ENCODE results near the gene ADGRL3. TPM values are rescaled to one million over a fixed set of nuclear protein-coding genes. Genes with fewer than 3 reads are reported as not detected.
A peak's percentile ranks its signal among the peaks of the same experiment; 100 is the strongest.

Gene ADGRL3
- total RNA-seq, 2 donors from 2014 or later, result not detected

GRCh38 chr4:61428950-61429349 lies 228.8 kb downstream of the ADGRL3 start:
- H3K36me3 Mint-ChIP-seq (ENCODE audit: insufficient read depth in 2 of 2), result no peaks in the 10 kb centered on the region
- DNase-seq (no peak), ATAC-seq (replicated peaks in 1 of 2) (no peak)
- no peaks in the 10 kb centered on the region for H3K4me1 Mint-ChIP-seq (ENCODE audit: low read depth)
- H3K9me3 Mint-ChIP-seq, result peaks cover 2 to 8% of the 10 kb centered on the region in 2 donors
- no peak overlapping the region for H3K4me3 Mint-ChIP-seq
- no peaks in the 10 kb centered on the region for H3K27me3 Mint-ChIP-seq (ENCODE audit: low read depth)
- H3K27ac Mint-ChIP-seq, result no peak overlapping the region

DNA sequence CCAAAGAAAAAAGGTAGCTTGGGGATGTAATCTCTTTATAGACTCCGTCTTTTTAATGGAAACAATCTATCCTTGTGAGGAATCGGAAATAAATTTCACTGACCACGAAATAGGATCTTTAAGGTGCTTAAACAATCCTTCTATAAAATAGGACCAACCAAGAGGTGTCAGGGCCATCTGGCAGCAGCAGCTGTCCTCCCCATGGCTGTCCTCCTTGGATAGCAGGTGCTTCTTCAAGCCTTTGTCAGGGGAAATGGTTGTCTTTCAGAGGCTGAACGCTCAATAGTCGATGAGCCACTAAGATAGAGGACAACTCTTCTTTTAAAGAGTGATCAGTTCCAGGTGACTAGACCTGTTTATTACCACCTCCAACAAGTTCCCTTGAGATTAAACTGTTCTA lies 231.0 kb downstream of the ADGRL3 start:
- no peaks in the 10 kb centered on the region for H3K4me1 Mint-ChIP-seq (ENCODE audit: low read depth)
- H3K27ac Mint-ChIP-seq, result no peak overlapping the region
- H3K27me3 Mint-ChIP-seq (ENCODE audit: low read depth), result no peaks in the 10 kb centered on the region
- no peak for ATAC-seq (replicated peaks in 1 of 2)
- no peak for DNase-seq
- H3K4me3 Mint-ChIP-seq, result no peak overlapping the region
- peaks cover 2 to 5% of the 10 kb centered on the region in 2 donors for H3K9me3 Mint-ChIP-seq
- no peaks in the 10 kb centered on the region for H3K36me3 Mint-ChIP-seq (ENCODE audit: insufficient read depth in 2 of 2)

GRCh38 chr4:61437923-61438322 lies 237.8 kb downstream of the ADGRL3 start:
- Mint-ChIP-seq H3K4me3 (no peak overlapping the region), H3K36me3 (ENCODE audit: insufficient read depth in 2 of 2) (peaks cover 0 to 3% of the 10 kb centered on the region in 2 donors), H3K27ac (peak overlapping the region; percentile 16), H3K9me3 (peaks cover 3 to 7% of the 10 kb centered on the region in 2 donors), H3K4me1 (ENCODE audit: low read depth) (no peaks in the 10 kb centered on the region), H3K27me3 (ENCODE audit: low read depth) (no peaks in the 10 kb centered on the region)
- no peak for ATAC-seq (replicated peaks in 1 of 2)
- no peak for DNase-seq

DNA sequence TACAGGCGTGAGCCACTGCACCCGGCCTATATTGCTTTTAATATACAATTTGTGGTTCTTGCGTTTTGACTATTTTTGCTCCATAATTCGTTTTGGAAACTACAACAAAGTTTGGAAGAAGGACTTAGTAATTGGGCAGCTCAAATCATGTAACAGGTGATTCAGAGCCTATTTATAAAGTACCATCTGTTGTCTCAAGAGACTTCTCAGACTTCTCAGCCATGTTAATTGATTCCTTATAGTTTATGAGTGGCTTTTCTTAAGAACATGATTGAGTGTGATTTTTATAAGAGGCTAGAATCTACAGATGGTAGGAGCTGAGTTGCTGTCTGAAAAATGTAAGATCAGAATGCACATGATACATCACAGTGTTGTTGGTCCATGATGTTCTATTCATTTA lies 240.2 kb downstream of the ADGRL3 start:
- no peaks in the 10 kb centered on the region for H3K4me1 Mint-ChIP-seq (ENCODE audit: low read depth)
- DNase-seq, result no peak
- H3K27me3 Mint-ChIP-seq (ENCODE audit: low read depth), result no peaks in the 10 kb centered on the region
- ATAC-seq (replicated peaks in 1 of 2), result no peak
- no peak overlapping the region for H3K4me3 Mint-ChIP-seq
- peaks cover 3 to 14% of the 10 kb centered on the region in 2 donors for H3K9me3 Mint-ChIP-seq
- peaks cover 0 to 3% of the 10 kb centered on the region in 2 donors for H3K36me3 Mint-ChIP-seq (ENCODE audit: insufficient read depth in 2 of 2)
- H3K27ac Mint-ChIP-seq, result no peak overlapping the region

DNA sequence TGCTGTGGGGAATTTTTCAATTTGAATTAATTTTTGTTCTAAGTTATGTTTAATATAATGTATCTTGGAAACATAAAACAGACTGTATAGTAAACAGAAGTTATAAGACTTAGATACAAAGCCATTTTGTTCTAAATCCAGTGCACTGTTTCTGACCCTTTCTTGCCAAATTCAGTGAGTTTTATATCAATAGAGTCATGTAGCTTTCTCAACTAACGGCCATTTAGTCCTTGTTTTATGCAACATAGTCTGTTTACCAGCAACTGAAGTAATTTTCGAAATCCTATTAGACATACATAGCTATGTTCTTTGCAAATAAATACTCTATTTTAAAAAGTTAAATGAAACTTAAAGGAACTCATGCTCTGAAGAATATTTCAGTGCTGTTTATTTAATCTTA lies 242.8 kb downstream of the ADGRL3 start:
- ATAC-seq (replicated peaks in 1 of 2) (no peak), DNase-seq (no peak)
- Mint-ChIP-seq H3K4me3 (no peak overlapping the region), H3K27ac (no peak overlapping the region), H3K36me3 (ENCODE audit: insufficient read depth in 2 of 2) (peaks cover 0 to 3% of the 10 kb centered on the region in 2 donors), H3K4me1 (ENCODE audit: low read depth) (no peaks in the 10 kb centered on the region), H3K27me3 (ENCODE audit: low read depth) (no peaks in the 10 kb centered on the region), H3K9me3 (peaks cover 12 to 15% of the 10 kb centered on the region in 2 donors)

DNA sequence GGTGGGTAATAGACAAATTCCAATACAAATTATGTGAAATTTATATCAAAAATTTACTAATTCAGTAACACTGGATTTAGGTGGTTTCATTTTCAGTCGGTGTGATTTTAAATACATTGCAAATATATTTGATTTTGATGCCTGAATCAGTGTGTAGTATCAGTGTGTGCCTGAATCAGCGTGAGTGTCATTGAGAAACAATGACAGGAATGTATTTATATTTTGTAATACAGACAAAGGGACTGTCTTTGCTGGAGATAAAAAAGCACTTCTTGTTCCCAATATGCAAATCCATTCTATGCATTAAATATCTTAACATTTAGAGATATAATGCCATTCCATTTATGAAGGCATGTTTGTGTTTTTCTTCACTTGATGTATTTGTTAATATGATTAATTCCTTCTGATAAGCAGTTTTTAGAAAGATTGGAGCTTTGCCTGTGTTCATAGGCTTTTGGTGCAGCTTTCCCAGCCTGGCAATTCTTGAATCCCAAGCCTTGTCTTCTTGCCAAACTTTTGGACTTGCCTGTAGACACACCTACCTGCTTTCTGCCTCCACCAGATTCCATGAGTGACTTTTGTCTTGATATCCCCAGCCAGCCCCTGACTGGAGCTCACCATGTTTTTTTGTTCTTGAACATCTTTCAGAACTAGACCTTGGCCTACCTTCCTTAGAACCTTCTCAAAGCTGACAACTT lies 243.8 kb downstream of the ADGRL3 start:
- H3K9me3 Mint-ChIP-seq, result peaks cover 12 to 15% of the 10 kb centered on the region in 2 donors
- peaks cover 0 to 3% of the 10 kb centered on the region in 2 donors for H3K36me3 Mint-ChIP-seq (ENCODE audit: insufficient read depth in 2 of 2)
- DNase-seq (no peak), ATAC-seq (replicated peaks in 1 of 2) (no peak)
- no peaks in the 10 kb centered on the region for H3K4me1 Mint-ChIP-seq (ENCODE audit: low read depth)
- H3K4me3 Mint-ChIP-seq, result no peak overlapping the region
- no peak overlapping the region for H3K27ac Mint-ChIP-seq
- H3K27me3 Mint-ChIP-seq (ENCODE audit: low read depth), result no peaks in the 10 kb centered on the region

GRCh38 chr4:61445374-61446063 lies 245.4 kb downstream of the ADGRL3 start:
- Mint-ChIP-seq H3K36me3 (ENCODE audit: insufficient read depth in 2 of 2) (no peaks in the 10 kb centered on the region), H3K4me1 (ENCODE audit: low read depth) (no peaks in the 10 kb centered on the region), H3K9me3 (peaks cover 12% of the 10 kb centered on the region in 2 donors), H3K27ac (no peak overlapping the region), H3K4me3 (no peak overlapping the region), H3K27me3 (ENCODE audit: low read depth) (no peaks in the 10 kb centered on the region)
- DNase-seq, result no peak
- no peak for ATAC-seq (replicated peaks in 1 of 2)

DNA sequence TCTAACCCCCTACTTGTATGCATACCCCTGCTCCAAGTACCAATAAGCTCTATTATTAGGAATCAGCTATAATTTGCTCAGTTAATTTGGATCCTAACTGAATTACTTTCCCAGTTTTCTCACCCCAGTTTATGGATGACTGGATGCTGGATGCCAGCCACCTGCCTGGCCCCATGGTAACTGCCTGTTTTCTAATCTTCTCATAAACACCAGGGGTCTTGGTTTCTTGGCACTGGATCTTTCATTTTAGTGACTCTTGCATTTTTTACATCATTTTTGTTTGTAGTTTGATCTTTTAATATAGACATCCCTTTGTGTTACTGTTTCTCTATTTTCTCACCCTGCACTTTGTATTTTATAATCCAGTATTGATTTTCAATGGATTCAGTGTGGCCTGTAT lies 246.8 kb downstream of the ADGRL3 start:
- peaks cover 12% of the 10 kb centered on the region in 2 donors for H3K9me3 Mint-ChIP-seq
- no peaks in the 10 kb centered on the region for H3K36me3 Mint-ChIP-seq (ENCODE audit: insufficient read depth in 2 of 2)
- H3K4me3 Mint-ChIP-seq, result no peak overlapping the region
- ATAC-seq (replicated peaks in 1 of 2) (no peak), DNase-seq (no peak)
- H3K4me1 Mint-ChIP-seq (ENCODE audit: low read depth), result no peaks in the 10 kb centered on the region
- H3K27ac Mint-ChIP-seq, result no peak overlapping the region
- H3K27me3 Mint-ChIP-seq (ENCODE audit: low read depth), result no peaks in the 10 kb centered on the region

DNA sequence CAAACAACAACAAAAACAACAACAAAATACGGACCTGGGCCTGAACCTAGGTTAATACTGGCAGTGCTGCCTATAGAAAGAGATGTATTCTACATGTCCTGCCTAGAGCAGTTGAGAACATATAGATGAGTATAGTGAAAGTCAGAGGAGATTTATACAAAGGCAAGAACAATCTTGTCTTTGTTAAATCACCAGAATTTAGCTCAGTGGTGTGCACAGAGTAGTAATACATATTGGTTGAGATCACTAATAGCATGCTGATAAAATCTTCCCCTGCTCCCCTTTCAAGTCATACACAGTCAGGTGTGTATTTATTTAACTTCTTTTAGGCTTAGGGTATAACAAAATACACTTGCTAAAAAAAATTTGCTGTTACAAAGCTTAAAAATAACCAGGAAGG lies 247.8 kb downstream of the ADGRL3 start:
- H3K27me3 Mint-ChIP-seq (ENCODE audit: low read depth), result no peaks in the 10 kb centered on the region
- H3K36me3 Mint-ChIP-seq (ENCODE audit: insufficient read depth in 2 of 2), result no peaks in the 10 kb centered on the region
- DNase-seq, result no peak
- H3K27ac Mint-ChIP-seq, result no peak overlapping the region
- ATAC-seq (replicated peaks in 1 of 2), result no peak
- H3K4me1 Mint-ChIP-seq (ENCODE audit: low read depth), result no peaks in the 10 kb centered on the region
- H3K4me3 Mint-ChIP-seq, result no peak overlapping the region
- peaks cover 8 to 9% of the 10 kb centered on the region in 2 donors for H3K9me3 Mint-ChIP-seq

- Mint-ChIP-seq H3K4me1 (ENCODE audit: low read depth) (no peaks in the 10 kb centered on the region), H3K27ac (no peak overlapping the region), H3K27me3 (ENCODE audit: low read depth) (no peaks in the 10 kb centered on the region), H3K4me3 (no peak overlapping the region), H3K36me3 (ENCODE audit: insufficient read depth in 2 of 2) (no peaks in the 10 kb centered on the region), H3K9me3 (peaks cover 0 to 6% of the 10 kb centered on the region in 2 donors)
- ATAC-seq (replicated peaks in 1 of 2) (no peak), DNase-seq (no peak)
These were observed 251.8 kb downstream of the ADGRL3 start for GRCh38 chr4:61451935-61452334.

- peaks cover 3 to 4% of the 10 kb centered on the region in 2 donors for H3K9me3 Mint-ChIP-seq
- H3K4me1 Mint-ChIP-seq (ENCODE audit: low read depth), result no peaks in the 10 kb centered on the region
- ATAC-seq (replicated peaks in 1 of 2) (no peak), DNase-seq (no peak)
- no peak overlapping the region for H3K4me3 Mint-ChIP-seq
- no peaks in the 10 kb centered on the region for H3K36me3 Mint-ChIP-seq (ENCODE audit: insufficient read depth in 2 of 2)
- no peaks in the 10 kb centered on the region for H3K27me3 Mint-ChIP-seq (ENCODE audit: low read depth)
- no peak overlapping the region for H3K27ac Mint-ChIP-seq
These were observed 261.8 kb downstream of the ADGRL3 start for GRCh38 chr4:61461956-61462355.

- H3K4me1 Mint-ChIP-seq (ENCODE audit: low read depth), result no peaks in the 10 kb centered on the region
- no peaks in the 10 kb centered on the region for H3K36me3 Mint-ChIP-seq (ENCODE audit: insufficient read depth in 2 of 2)
- no peak overlapping the region for H3K27ac Mint-ChIP-seq
- DNase-seq (no peak), ATAC-seq (replicated peaks in 1 of 2) (no peak)
- no peak overlapping the region for H3K4me3 Mint-ChIP-seq
- H3K27me3 Mint-ChIP-seq (ENCODE audit: low read depth), result no peaks in the 10 kb centered on the region
- H3K9me3 Mint-ChIP-seq, result peaks cover 4% of the 10 kb centered on the region in 2 donors
These were observed 262.6 kb downstream of the ADGRL3 start for GRCh38 chr4:61462451-61463326.
